Calu3 (cell line): ENCODE results near the gene CCNG2. TPM values are rescaled to one million over a fixed set of nuclear protein-coding genes. Genes with fewer than 3 reads are reported as not detected.

Experiments used
- BruUV-seq: library from RNA; stranded (reverse); fragments of 400-500 nt; replicated peaks from 2 replicates; lab custom pipeline; 2021; lab: Mats Ljungman, UMichigan
- CTCF ChIA-PET: fragments of 300-600 bp; sonication (Branson Sonifier 250); formaldehyde crosslinking; loops from one replicate; lab custom pipeline; 2022; ENCODE audit warnings: antibody characterized with exemption; lab: Charles Lee
- DNase-seq: peaks from one replicate; pipeline ENCODE4 v3.0.0; 2022
- H3K27ac Mint-ChIP-seq: one replicate; pipeline ENCODE4 v1.8.0; 2022; ENCODE audit warnings: mixed read lengths; ENCODE audit not compliant: unreplicated experiment
- H3K27me3 Mint-ChIP-seq: one replicate; pipeline ENCODE4 v1.8.0; 2022; ENCODE audit warnings: mixed read lengths; ENCODE audit not compliant: unreplicated experiment
- H3K36me3 Mint-ChIP-seq: one replicate; pipeline ENCODE4 v1.8.0; 2022; ENCODE audit warnings: mild to moderate bottlenecking, moderate library complexity, mixed read lengths; ENCODE audit not compliant: insufficient read depth, unreplicated experiment
- H3K4me1 Mint-ChIP-seq: one replicate; pipeline ENCODE4 v1.8.0; 2022; ENCODE audit warnings: mild to moderate bottlenecking, low read depth, mixed read lengths; ENCODE audit not compliant: unreplicated experiment
- H3K4me3 Mint-ChIP-seq: one replicate; pipeline ENCODE4 v1.8.0; 2022; ENCODE audit warnings: mild to moderate bottlenecking, low read depth, moderate library complexity, mixed read lengths; ENCODE audit not compliant: unreplicated experiment
- H3K9me3 Mint-ChIP-seq: one replicate; pipeline ENCODE4 v1.8.0; 2022; ENCODE audit warnings: low read depth, mixed read lengths; ENCODE audit not compliant: unreplicated experiment
- intact Hi-C: fragments of 100-400 bp; cut with micrococcal nuclease; formaldehyde crosslinking; loops from one replicate; pipeline ENCODE4 v1.10.0; 2022; ENCODE audit not compliant: unreplicated experiment
- total RNA-seq: library from RNA; stranded (reverse); gene quantifications from 2 replicates; pipeline ENCODE4 v1.2.3, GENCODE V29; 2022
- TF ChIP-seq, protein P1 (sequence below): fragments of 200-600 bp; IDR thresholded peaks from one replicate; pipeline ENCODE4 v1.8.0; 2022; ENCODE audit warnings: antibody characterized with exemption; ENCODE audit not compliant: unreplicated experiment

Gene CCNG2
- total RNA-seq, 1 experiment from 2014 or later, result 25.2 TPM

DNA sequence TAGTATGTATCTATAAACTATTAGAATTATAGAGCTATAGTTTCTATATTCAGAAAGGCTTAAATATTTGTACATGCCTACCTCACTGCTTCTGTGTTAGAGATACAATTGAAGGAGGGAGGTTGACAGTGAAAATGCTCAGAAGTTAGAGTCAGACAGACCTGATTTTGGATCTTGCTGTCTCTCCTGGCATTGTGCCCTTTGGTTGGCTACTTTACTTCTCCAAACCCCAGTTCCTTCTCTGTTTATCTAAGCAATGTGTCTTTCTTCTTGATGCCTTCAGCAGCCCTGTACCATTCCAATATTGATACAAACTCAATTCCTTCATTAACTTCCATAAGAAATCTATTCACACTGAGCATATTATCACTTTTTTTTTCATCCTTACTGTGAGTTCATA lies 28.7 kb downstream of the CCNG2 start:
- Mint-ChIP-seq H3K9me3 (no peaks in the 10 kb centered on the region), H3K4me3 (no peak overlapping the region), H3K36me3 (no peaks in the 10 kb centered on the region), H3K27me3 (peaks cover 12% of the 10 kb centered on the region), H3K27ac (no peak overlapping the region), H3K4me1 (peaks cover 6% of the 10 kb centered on the region)
- CTCF ChIA-PET, result interaction anchor here (0.7 kb wide), 1 partner anchor 50 kb away, joined by 4 read pairs; no protein-coding TSS in a partner anchor
- intact Hi-C loops, result no loop called here
- TF ChIP-seq, protein P1, sequence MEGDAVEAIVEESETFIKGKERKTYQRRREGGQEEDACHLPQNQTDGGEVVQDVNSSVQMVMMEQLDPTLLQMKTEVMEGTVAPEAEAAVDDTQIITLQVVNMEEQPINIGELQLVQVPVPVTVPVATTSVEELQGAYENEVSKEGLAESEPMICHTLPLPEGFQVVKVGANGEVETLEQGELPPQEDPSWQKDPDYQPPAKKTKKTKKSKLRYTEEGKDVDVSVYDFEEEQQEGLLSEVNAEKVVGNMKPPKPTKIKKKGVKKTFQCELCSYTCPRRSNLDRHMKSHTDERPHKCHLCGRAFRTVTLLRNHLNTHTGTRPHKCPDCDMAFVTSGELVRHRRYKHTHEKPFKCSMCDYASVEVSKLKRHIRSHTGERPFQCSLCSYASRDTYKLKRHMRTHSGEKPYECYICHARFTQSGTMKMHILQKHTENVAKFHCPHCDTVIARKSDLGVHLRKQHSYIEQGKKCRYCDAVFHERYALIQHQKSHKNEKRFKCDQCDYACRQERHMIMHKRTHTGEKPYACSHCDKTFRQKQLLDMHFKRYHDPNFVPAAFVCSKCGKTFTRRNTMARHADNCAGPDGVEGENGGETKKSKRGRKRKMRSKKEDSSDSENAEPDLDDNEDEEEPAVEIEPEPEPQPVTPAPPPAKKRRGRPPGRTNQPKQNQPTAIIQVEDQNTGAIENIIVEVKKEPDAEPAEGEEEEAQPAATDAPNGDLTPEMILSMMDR, result no peak
- no peak for DNase-seq
- no TSS peak for BruUV-seq

DNA sequence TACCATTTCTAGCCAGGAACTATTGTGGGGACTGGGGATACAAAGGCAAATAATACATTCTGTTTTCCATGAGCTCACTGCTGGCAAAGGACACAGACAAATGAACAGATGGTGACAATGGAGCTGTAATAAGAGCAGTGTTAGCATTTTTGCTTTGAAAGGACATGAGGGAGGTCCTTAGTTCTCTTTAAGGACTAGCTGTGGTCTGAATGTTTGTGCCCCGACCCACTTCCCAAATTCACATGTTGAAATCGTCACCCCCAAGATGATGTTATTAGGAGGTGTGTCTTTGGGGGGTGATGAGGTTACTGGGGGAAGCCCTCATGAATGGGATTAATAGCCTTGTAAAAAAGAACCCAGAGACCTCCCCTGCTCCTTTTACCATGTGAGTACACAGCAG lies 30.3 kb downstream of the CCNG2 start:
- H3K27ac Mint-ChIP-seq, result no peak overlapping the region
- no TSS peak for BruUV-seq
- CTCF ChIA-PET, result interaction anchor here (0.6 to 1.0 kb wide), 2 partner anchors 15 to 286 kb away, joined by 3 read pairs; no protein-coding TSS in a partner anchor
- H3K9me3 Mint-ChIP-seq, result no peaks in the 10 kb centered on the region
- TF ChIP-seq, protein P1, result no peak
- H3K36me3 Mint-ChIP-seq, result no peaks in the 10 kb centered on the region
- H3K4me1 Mint-ChIP-seq, result peaks cover 6% of the 10 kb centered on the region
- no peak overlapping the region for H3K4me3 Mint-ChIP-seq
- DNase-seq, result no peak
- intact Hi-C loops, result no loop called here
- H3K27me3 Mint-ChIP-seq, result peaks cover 12% of the 10 kb centered on the region

DNA sequence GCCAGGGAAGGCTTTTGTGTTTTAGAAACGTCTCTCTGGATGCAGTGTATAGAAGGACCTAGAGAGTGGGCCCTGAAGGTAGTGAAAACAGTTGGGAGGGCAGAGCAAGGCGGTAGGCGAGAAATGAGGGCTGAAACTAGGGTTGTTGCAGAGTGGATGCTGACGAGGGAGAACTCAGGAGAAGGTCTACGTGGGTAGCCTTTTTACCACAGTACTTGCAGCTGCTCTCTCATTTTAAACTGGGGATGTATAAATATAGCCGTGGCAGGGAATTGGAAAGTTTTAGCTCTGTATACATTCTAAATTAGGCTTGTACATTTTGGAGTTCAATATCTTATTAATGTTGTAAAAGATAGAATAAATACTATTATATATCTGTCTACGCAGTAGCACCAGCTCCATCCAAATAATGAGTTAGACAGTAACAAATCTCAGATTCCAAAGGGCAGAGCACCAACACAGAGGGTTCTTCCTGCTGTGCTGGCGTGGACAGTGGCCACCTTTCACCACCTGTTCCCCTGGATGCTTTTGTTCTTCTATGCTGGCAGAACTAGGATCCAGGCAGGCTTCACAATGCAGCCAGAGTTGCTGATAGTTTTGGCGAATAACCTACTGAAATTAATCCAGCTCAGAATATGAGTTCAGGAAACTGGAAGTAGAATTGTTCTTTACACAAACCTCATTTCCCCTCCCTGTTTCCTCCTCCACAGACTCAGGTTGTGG lies 31.7 kb downstream of the CCNG2 start:
- H3K4me1 Mint-ChIP-seq, result peaks cover 6% of the 10 kb centered on the region
- no peak for DNase-seq
- no peaks in the 10 kb centered on the region for H3K36me3 Mint-ChIP-seq
- no TSS peak for BruUV-seq
- TF ChIP-seq, protein P1, result no peak
- intact Hi-C loops, result no loop called here
- H3K4me3 Mint-ChIP-seq, result no peak overlapping the region
- CTCF ChIA-PET, result no interaction called here
- peaks cover 12% of the 10 kb centered on the region for H3K27me3 Mint-ChIP-seq
- H3K9me3 Mint-ChIP-seq, result no peaks in the 10 kb centered on the region
- no peak overlapping the region for H3K27ac Mint-ChIP-seq

DNA sequence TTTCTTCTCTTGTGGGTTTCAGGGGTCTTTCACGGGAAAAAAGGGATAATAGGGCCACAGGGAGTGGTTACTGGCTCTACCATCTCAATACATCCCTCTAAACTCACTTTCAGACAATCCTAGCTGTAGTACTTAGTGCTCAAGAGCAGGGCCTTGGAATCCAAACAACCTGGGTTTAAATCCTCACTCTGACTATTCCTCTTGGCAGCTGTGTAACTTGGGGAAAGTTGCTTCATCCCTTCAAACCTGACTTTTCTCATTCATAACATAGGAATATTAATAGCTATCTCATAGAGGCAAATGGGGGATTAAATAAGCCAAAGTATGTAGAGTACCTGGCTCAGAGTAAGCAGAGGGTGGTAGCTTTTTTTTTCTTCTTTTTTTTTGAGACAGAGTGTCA lies 32.4 kb downstream of the CCNG2 start:
- Mint-ChIP-seq H3K36me3 (no peaks in the 10 kb centered on the region), H3K9me3 (no peaks in the 10 kb centered on the region), H3K4me1 (peaks cover 6% of the 10 kb centered on the region), H3K27ac (no peak overlapping the region), H3K4me3 (no peak overlapping the region), H3K27me3 (peaks cover 12% of the 10 kb centered on the region)
- DNase-seq, result no peak
- TF ChIP-seq, protein P1, result no peak
- intact Hi-C loops, result no loop called here
- CTCF ChIA-PET, result interaction anchor here (1.4 to 1.6 kb wide), 2 partner anchors 14 to 137 kb away, joined by 3 to 19 read pairs; no protein-coding TSS in a partner anchor
- BruUV-seq, result no TSS peak
